Smooth muscle cell (in vitro differentiated cells): ENCODE results near the gene PNMA5. TPM values are rescaled to one million over a fixed set of nuclear protein-coding genes. Genes with fewer than 3 reads are reported as not detected.

Source experiments
- DNase-seq: peaks from one replicate; lab custom pipeline; 2025; ENCODE audit not compliant: unreplicated experiment; lab: John Stamatoyannopoulos, UW
- H2AFZ ChIP-seq: fragments of 200-600 bp; sonication (generic); 2 replicates; pipeline ENCODE4 v1.6.0; 2016; ENCODE audit warnings: antibody characterized with exemption, low read depth, mild to moderate bottlenecking
- H3F3A ChIP-seq: fragments of 200-600 bp; sonication (generic); 2 replicates; pipeline ENCODE4 v1.6.0; 2017; ENCODE audit warnings: antibody characterized with exemption, low read depth
- H3K27ac ChIP-seq: fragments of 200-600 bp; sonication (generic); 2 replicates; pipeline ENCODE4 v1.5.1; 2016; ENCODE audit warnings: low read depth, mild to moderate bottlenecking
- H3K27me3 ChIP-seq: fragments of 200-600 bp; sonication (generic); 2 replicates; pipeline ENCODE4 v1.6.1; 2016; ENCODE audit warnings: low read depth, mild to moderate bottlenecking
- H3K36me3 ChIP-seq: fragments of 200-600 bp; sonication (generic); 2 replicates; pipeline ENCODE4 v1.5.1; 2016; ENCODE audit warnings: low read depth
- H3K4me1 ChIP-seq: fragments of 200-600 bp; sonication (generic); 2 replicates; pipeline ENCODE4 v1.5.1; 2016; ENCODE audit warnings: low read depth
- H3K4me2 ChIP-seq: fragments of 200-600 bp; sonication (generic); 2 replicates; pipeline ENCODE4 v1.6.0; 2016; ENCODE audit warnings: mild to moderate bottlenecking
- H3K4me3 ChIP-seq: fragments of 200-600 bp; sonication (generic); 2 replicates; pipeline ENCODE4 v1.5.1; 2016; ENCODE audit warnings: mild to moderate bottlenecking
- H3K79me2 ChIP-seq: fragments of 200-600 bp; sonication (generic); 2 replicates; pipeline ENCODE4 v1.6.0; 2016; ENCODE audit warnings: low read depth, mild to moderate bottlenecking
- H3K9ac ChIP-seq: fragments of 200-600 bp; sonication (generic); 2 replicates; pipeline ENCODE4 v1.6.0; 2016; ENCODE audit warnings: low read depth
- H3K9me3 ChIP-seq: fragments of 200-600 bp; sonication (generic); replicated peaks from 2 replicates; pipeline ENCODE4 v1.5.1; 2016; ENCODE audit warnings: low read depth
- H4K20me1 ChIP-seq: fragments of 200-600 bp; sonication (generic); 2 replicates; pipeline ENCODE4 v1.6.0; 2016; ENCODE audit warnings: low read depth
- WGBS: methylation state at CpG from one replicate; pipeline ENCODE4 v1.1.7; 2016; ENCODE audit warnings: low lambda C conversion rate; 5-methylcytosine and 5-hydroxymethylcytosine counted together
- polyA plus RNA-seq: library from polyadenylated mRNA; unstranded; fragments of >200 nt; fragmentation: Nextera tagmentation; extraction: Ambion mirVana; gene quantifications from 2 replicates; pipeline ENCODE4 v1.2.1, GENCODE V29; 2016
- total RNA-seq: library from RNA; depleted of rRNA; stranded (reverse); fragments of >200 nt; gene quantifications from 2 replicates; pipeline ENCODE4 v1.2.3, GENCODE V29; 2014
- TF ChIP-seq, protein P1 (sequence below): fragments of 200-600 bp; sonication (generic); IDR thresholded peaks from 2 replicates; pipeline ENCODE4 v1.5.1; 2017; ENCODE audit warnings: borderline replicate concordance, mild to moderate bottlenecking, antibody characterized with exemption; ENCODE audit not compliant: insufficient read depth, poor library complexity, severe bottlenecking

Gene PNMA5
- total and polyA plus RNA-seq, 2 experiments from 2014 or later: not detected

DNA sequence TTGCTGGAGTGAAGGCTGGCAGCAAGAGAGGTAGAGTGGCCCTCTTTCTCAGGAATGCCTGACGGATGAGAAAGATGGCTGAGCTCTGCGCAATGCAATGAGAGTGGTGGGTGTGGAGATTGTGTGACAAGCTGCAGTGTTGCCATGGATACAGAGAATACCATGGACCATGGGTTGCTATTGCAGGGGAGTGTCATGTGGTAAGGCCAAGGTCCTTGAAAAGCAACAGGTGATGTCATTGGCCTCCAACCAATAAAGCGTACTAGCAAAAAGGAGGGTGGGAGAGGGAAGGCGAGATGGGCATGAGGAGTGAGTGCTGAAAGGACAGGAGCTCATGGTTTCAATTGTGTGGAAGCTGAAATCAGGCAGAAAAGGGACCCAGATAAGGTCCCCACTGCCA, 1.8 kb downstream of the PNMA5 start:
- no peak for DNase-seq
- Histone ChIP-seq H3K27me3 (no peaks in the 10 kb centered on the region), H3F3A (no peaks in the 10 kb centered on the region), H3K4me3 (no peak overlapping the region), H3K27ac (no peak overlapping the region), H3K36me3 (no peaks in the 10 kb centered on the region), H3K9ac (no peak overlapping the region), H2AFZ (no peak overlapping the region), H3K4me1 (no peaks in the 10 kb centered on the region), H3K4me2 (no peak overlapping the region), H3K9me3 (no peaks in the 10 kb centered on the region), H3K79me2 (no peaks in the 10 kb centered on the region), H4K20me1 (no peaks in the 10 kb centered on the region)
- WGBS: 74% methylated on average over 4 of the region's 4 CpGs
- TF ChIP-seq, protein P1, sequence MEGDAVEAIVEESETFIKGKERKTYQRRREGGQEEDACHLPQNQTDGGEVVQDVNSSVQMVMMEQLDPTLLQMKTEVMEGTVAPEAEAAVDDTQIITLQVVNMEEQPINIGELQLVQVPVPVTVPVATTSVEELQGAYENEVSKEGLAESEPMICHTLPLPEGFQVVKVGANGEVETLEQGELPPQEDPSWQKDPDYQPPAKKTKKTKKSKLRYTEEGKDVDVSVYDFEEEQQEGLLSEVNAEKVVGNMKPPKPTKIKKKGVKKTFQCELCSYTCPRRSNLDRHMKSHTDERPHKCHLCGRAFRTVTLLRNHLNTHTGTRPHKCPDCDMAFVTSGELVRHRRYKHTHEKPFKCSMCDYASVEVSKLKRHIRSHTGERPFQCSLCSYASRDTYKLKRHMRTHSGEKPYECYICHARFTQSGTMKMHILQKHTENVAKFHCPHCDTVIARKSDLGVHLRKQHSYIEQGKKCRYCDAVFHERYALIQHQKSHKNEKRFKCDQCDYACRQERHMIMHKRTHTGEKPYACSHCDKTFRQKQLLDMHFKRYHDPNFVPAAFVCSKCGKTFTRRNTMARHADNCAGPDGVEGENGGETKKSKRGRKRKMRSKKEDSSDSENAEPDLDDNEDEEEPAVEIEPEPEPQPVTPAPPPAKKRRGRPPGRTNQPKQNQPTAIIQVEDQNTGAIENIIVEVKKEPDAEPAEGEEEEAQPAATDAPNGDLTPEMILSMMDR: no peak

DNA sequence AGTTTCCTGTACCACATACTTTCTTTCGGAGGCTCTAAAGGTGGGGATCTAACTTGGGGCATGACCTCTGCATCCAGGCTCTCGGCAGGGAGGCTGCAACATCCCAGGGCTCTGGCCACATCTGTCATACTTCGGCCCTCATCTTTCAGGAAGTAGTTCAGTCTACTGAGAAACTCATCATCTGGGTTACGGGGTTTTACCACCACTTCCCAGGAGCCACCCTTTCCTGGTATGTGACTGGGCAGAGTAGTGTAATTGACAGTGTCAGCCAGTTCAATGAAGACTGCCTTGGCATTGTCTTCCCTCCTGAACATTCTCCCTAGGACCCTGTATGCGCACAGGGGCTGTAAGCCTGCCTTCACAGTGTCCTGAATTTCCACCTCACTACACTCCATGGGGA, 2.8 kb downstream of the PNMA5 start:
- Histone ChIP-seq H3K9ac (no peak overlapping the region), H3K4me3 (no peak overlapping the region), H3K27ac (no peak overlapping the region), H3K79me2 (no peaks in the 10 kb centered on the region), H3F3A (no peaks in the 10 kb centered on the region), H4K20me1 (no peaks in the 10 kb centered on the region), H2AFZ (no peak overlapping the region), H3K4me2 (no peak overlapping the region), H3K36me3 (no peaks in the 10 kb centered on the region), H3K9me3 (no peaks in the 10 kb centered on the region), H3K4me1 (no peaks in the 10 kb centered on the region), H3K27me3 (no peaks in the 10 kb centered on the region)
- WGBS: 89% methylated on average over 5 of the region's 5 CpGs
- DNase-seq: no peak
- TF ChIP-seq, protein P1: no peak

DNA sequence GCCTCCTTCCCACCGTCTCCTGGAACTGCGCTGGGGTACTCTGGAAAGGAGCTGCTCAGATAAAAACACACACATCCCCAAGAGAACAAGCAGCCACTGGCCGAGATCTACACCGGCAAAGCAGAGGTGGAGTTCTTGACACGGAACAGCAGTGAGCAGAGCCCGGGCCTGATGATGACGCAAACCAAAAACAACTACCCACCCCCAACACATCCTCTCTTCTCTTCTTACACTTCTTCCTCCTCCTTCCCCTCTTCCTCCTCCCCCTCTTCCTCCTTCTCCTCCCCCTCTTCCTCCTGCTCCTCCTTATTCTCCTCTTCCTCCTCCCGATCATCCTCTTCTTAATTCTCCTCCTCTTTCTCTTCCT, 4.6 kb downstream of the PNMA5 start:
- Histone ChIP-seq H3K36me3 (no peaks in the 10 kb centered on the region), H3K9ac (no peak overlapping the region), H2AFZ (no peak overlapping the region), H3K27me3 (no peaks in the 10 kb centered on the region), H4K20me1 (no peaks in the 10 kb centered on the region), H3F3A (no peaks in the 10 kb centered on the region), H3K4me3 (no peak overlapping the region), H3K27ac (no peak overlapping the region), H3K79me2 (no peaks in the 10 kb centered on the region), H3K9me3 (no peaks in the 10 kb centered on the region), H3K4me1 (no peaks in the 10 kb centered on the region), H3K4me2 (no peak overlapping the region)
- WGBS: 65% methylated on average over 8 of the region's 8 CpGs
- DNase-seq: no peak
- TF ChIP-seq, protein P1: no peak

DNA sequence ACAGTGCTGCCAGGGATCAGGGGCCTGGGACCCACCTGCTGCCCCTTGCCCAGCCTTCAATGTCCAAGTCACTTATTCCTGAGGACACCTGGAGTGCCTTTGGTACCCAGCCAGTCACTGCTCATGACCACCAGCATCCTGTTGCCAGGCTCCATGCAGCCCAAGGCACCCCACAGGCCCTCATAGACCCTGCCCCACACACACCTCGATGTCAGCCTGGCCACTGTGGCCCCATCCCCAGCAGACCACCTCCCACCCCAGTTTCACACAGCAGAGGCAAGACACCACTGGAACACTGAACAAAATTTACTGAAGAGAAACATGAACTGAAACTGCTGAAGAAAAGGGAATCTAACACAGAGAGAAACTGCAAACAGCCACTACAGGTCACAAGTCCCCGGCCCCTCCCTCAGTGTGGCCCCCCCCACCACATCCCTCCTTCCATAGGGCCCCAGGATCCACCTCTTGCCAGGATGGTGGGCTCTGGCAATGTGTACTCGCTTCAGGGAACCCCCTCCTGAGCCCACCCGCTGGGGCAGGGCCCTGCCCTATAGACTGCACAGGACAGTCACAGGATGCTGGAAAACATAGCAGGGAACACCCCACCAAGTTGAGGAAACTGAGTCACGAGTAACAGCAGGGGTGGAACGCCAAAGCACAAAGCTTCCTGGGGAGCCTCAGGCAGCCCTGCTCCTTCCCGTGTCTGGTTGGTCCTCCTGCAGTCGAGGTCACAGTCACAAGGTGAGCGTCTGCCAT, 5.2 kb downstream of the PNMA5 start:
- Histone ChIP-seq H3K4me3 (no peak overlapping the region), H3K9me3 (no peaks in the 10 kb centered on the region), H3K36me3 (no peaks in the 10 kb centered on the region), H3K27me3 (no peaks in the 10 kb centered on the region), H4K20me1 (no peaks in the 10 kb centered on the region), H3K4me1 (no peaks in the 10 kb centered on the region), H2AFZ (no peak overlapping the region), H3K79me2 (no peaks in the 10 kb centered on the region), H3F3A (no peaks in the 10 kb centered on the region), H3K9ac (no peak overlapping the region), H3K4me2 (no peak overlapping the region), H3K27ac (no peak overlapping the region)
- DNase-seq: no peak
- TF ChIP-seq, protein P1: no peak
- 62% methylated on average over 9 of the region's 9 CpGs for WGBS
